Measurements from ENCODE around the gene PCDHB1.

GRCh38 chr5:141050622-141051520 lies at the start of gene PCDHB1:
- TF ChIP-seq, protein P1, sequence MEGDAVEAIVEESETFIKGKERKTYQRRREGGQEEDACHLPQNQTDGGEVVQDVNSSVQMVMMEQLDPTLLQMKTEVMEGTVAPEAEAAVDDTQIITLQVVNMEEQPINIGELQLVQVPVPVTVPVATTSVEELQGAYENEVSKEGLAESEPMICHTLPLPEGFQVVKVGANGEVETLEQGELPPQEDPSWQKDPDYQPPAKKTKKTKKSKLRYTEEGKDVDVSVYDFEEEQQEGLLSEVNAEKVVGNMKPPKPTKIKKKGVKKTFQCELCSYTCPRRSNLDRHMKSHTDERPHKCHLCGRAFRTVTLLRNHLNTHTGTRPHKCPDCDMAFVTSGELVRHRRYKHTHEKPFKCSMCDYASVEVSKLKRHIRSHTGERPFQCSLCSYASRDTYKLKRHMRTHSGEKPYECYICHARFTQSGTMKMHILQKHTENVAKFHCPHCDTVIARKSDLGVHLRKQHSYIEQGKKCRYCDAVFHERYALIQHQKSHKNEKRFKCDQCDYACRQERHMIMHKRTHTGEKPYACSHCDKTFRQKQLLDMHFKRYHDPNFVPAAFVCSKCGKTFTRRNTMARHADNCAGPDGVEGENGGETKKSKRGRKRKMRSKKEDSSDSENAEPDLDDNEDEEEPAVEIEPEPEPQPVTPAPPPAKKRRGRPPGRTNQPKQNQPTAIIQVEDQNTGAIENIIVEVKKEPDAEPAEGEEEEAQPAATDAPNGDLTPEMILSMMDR (IDR thresholded peaks at IDR 0.05) = no peak
- no peak for TF ChIP-seq POLR2A (IDR thresholded peaks at IDR 0.05)
